GM04504 (cell line): ENCODE data around the gene SOX21.

Source experiments
- DNase-seq: peaks from one replicate; pipeline ENCODE4 v3.0.0-alpha.2; 2012; ENCODE audit warnings: low read depth

SOX21 gene

GRCh38 chr13:94679614-94680013, 32.7 kb downstream of the SOX21 start:
- DNase-seq: no peak

GRCh38 chr13:94678845-94679244, 33.5 kb downstream of the SOX21 start:
- no peak for DNase-seq

GRCh38 chr13:94677799-94678198, 34.5 kb downstream of the SOX21 start:
- DNase-seq: no peak

- DNase-seq: no peak
These were observed 37.6 kb downstream of the SOX21 start for GRCh38 chr13:94674609-94675348.

- DNase-seq: no peak
These were observed 38.5 kb downstream of the SOX21 start for GRCh38 chr13:94673851-94674250.

- DNase-seq: no peak
These were observed 39.9 kb downstream of the SOX21 start for GRCh38 chr13:94672400-94672799.

- DNase-seq: no peak
These were observed 45.2 kb downstream of the SOX21 start for GRCh38 chr13:94667190-94667589.

- no peak for DNase-seq
These were observed 46.3 kb downstream of the SOX21 start for GRCh38 chr13:94666065-94666464.

- DNase-seq: no peak
These were observed 47.5 kb downstream of the SOX21 start for GRCh38 chr13:94664889-94665288.

- DNase-seq: no peak
These were observed 49.9 kb downstream of the SOX21 start for GRCh38 chr13:94662274-94662945.

GRCh38 chr13:94661406-94661805, 50.9 kb downstream of the SOX21 start:
- no peak for DNase-seq

GRCh38 chr13:94660695-94661326, 51.5 kb downstream of the SOX21 start:
- no peak for DNase-seq
